Measurements from ENCODE around the gene GNE. TPM values are rescaled to one million over a fixed set of nuclear protein-coding genes. Genes with fewer than 3 reads are reported as not detected.

Gene GNE
- total RNA-seq, 1 donor from 2014 or later = 27.7 TPM

DNA sequence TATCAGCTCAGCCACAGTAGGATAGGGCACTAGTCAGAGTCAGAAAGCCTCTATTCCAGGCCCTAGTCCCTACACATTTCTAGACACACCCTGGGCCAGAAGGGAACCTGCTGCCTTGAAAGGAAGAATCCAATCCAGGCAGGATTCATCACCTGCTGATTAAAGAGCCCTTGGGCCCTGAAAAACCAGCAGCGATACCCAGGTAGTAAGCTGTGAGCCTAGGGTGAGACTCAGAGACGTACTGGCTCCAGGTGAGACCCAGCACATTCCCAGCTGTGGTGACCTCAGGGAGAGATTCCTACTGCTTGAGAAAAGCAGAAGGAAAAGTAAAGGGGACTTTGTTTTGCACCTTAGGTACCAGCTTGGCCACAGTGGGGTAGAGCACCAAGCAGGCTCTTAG is 84.4 kb downstream of the GNE start:
- Mint-ChIP-seq H3K9me3 (no peaks in the 10 kb centered on the region), H3K36me3 (ENCODE audit: low read depth) (no peaks in the 10 kb centered on the region), H3K27me3 (ENCODE audit: low read depth) (peaks cover 11% of the 10 kb centered on the region), H3K4me1 (ENCODE audit: low read depth) (peaks cover 3% of the 10 kb centered on the region), H3K27ac (no peak overlapping the region), H3K4me3 (ENCODE audit: low read depth) (no peak overlapping the region)
- intact Hi-C loops (cut with micrococcal nuclease) = no loop called here
- no peak for DNase-seq (ENCODE audit: low spot score)

DNA sequence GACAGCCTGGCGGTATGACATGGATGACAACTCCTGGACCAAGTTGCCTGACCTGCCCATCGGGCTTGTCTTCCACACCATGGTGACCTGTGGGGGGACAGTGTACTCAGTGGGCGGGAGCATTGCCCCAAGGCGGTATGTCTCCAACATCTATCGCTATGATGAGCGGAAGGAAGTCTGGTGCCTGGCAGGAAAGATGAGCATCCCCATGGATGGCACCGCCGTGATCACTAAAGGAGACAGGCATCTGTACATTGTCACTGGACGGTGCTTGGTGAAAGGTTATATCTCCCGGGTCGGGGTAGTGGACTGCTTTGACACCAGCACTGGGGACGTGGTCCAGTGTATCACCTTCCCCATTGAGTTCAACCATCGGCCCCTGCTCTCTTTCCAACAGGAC is 87.7 kb downstream of the GNE start:
- no peaks in the 10 kb centered on the region for H3K36me3 Mint-ChIP-seq (ENCODE audit: low read depth)
- no peak overlapping the region for H3K27ac Mint-ChIP-seq
- H3K9me3 Mint-ChIP-seq = no peaks in the 10 kb centered on the region
- no peak for DNase-seq (ENCODE audit: low spot score)
- H3K4me3 Mint-ChIP-seq (ENCODE audit: low read depth) = no peak overlapping the region
- intact Hi-C loops (cut with micrococcal nuclease) = no loop called here
- H3K27me3 Mint-ChIP-seq (ENCODE audit: low read depth) = peaks cover 8% of the 10 kb centered on the region
- H3K4me1 Mint-ChIP-seq (ENCODE audit: low read depth) = peaks cover 2% of the 10 kb centered on the region

DNA sequence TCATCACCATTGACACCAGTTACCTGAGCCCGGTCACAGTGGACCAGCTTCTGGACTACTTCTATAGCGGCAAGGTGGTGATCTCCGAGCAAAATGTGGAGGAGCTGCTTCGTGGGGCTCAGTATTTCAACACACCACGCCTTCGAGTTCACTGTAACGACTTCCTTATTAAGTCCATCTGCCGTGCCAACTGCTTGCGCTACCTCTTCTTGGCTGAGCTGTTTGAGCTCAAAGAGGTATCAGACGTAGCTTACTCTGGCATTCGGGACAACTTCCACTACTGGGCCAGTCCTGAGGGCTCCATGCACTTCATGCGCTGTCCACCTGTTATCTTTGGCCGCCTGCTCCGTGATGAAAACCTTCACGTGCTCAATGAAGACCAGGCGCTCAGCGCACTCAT is 88.5 kb downstream of the GNE start:
- intact Hi-C loops (cut with micrococcal nuclease) = loop anchor here (5.0 kb wide), 1 partner anchor 37 kb away; no protein-coding TSS in a partner anchor

DNA sequence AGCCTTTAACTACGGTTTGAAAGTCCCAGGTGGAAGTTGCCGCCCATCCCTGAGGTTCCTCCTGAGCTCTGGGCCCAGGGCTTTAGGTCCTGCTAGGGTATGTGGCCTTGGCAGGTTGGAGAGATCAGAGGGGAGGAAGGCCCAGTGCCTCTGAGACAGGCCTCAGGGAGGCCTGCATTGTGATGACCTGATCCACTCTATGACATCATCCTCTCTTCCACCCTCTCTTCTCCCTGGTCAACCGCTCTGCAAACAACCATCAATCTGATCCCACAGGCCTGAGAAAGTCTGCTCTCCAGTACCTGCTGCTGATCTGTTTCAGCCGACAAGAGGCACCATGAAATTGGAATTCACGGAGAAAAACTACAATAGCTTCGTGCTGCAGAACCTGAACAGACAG is 89.1 kb downstream of the GNE start, which contains the start of gene CCIN:
TSS of gene CCIN (plus strand) at position 223 of the 400 bp plus-strand sequence. CDS start at position 338, 115 bp downstream.
- Mint-ChIP-seq H3K27me3 (ENCODE audit: low read depth) (peaks cover 7% of the 10 kb centered on the region), H3K9me3 (no peaks in the 10 kb centered on the region), H3K4me1 (ENCODE audit: low read depth) (peaks cover 5% of the 10 kb centered on the region), H3K4me3 (ENCODE audit: low read depth) (no peak within 1 kb of the TSS), H3K36me3 (ENCODE audit: low read depth) (no peaks in the 10 kb centered on the region), H3K27ac (no peak within 1 kb of the TSS)
- no peak for DNase-seq (ENCODE audit: low spot score)
- intact Hi-C loops (cut with micrococcal nuclease) = loop anchor here (5.0 kb wide), 1 partner anchor 37 kb away; no protein-coding TSS in a partner anchor

More for the DNA sequence above, 88.5 kb downstream of the GNE start:
- peaks cover 4% of the 10 kb centered on the region for H3K4me1 Mint-ChIP-seq (ENCODE audit: low read depth)
- H3K9me3 Mint-ChIP-seq = no peaks in the 10 kb centered on the region
- peaks cover 7% of the 10 kb centered on the region for H3K27me3 Mint-ChIP-seq (ENCODE audit: low read depth)
- H3K4me3 Mint-ChIP-seq (ENCODE audit: low read depth) = no peak overlapping the region
- H3K27ac Mint-ChIP-seq = no peak overlapping the region
- H3K36me3 Mint-ChIP-seq (ENCODE audit: low read depth) = no peaks in the 10 kb centered on the region
- no peak for DNase-seq (ENCODE audit: low spot score)

DNA sequence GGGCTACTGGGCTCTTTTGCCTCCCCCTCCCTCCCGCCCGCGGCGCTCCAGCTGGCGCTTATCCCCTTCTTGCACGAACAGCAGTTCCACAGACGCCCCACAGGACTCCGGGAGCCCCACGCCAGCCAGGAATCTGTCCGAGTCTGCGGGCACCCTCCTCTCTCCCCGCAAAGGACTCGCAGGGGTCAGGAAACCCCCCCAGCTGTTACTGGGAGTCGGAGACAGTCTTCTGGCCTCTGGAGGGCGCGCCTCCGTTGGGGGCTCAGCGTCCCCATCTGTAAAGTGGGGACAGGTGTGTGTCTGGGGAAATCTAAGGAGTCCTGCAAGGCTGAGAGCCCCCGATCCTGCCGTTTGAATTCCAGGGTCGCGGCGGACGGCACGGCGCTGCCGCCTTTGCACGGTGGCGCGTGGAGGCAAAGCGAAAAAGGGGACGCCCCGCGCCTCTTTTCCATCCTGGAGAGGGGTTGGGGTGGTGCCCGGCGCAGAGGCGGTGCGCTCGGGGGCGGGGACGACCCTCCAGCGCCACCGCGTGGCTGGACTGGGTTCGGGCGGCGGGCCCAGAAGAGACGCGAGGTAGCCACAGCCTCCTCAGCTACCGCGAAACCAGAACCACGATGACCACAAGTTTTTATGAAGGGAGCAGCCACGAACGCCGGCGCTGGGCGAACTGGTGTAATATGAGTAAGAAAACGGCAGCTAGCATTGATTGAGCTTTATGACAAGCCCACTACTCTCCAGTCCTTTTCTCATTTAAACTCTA is 91.9 kb downstream of the GNE start:
- peaks cover 5% of the 10 kb centered on the region for H3K4me1 Mint-ChIP-seq (ENCODE audit: low read depth)
- no peaks in the 10 kb centered on the region for H3K9me3 Mint-ChIP-seq
- peak overlapping the region; percentile 72 for H3K4me3 Mint-ChIP-seq (ENCODE audit: low read depth)
- intact Hi-C loops (cut with micrococcal nuclease) = loop anchor here (1.0 to 5.0 kb wide), 2 partner anchors 34 to 63 kb away; no protein-coding TSS in a partner anchor
- H3K27ac Mint-ChIP-seq = no peak overlapping the region
- peaks cover 7% of the 10 kb centered on the region for H3K27me3 Mint-ChIP-seq (ENCODE audit: low read depth)
- H3K36me3 Mint-ChIP-seq (ENCODE audit: low read depth) = peaks cover 3% of the 10 kb centered on the region
- peak; percentile 81 for DNase-seq (ENCODE audit: low spot score)

DNA sequence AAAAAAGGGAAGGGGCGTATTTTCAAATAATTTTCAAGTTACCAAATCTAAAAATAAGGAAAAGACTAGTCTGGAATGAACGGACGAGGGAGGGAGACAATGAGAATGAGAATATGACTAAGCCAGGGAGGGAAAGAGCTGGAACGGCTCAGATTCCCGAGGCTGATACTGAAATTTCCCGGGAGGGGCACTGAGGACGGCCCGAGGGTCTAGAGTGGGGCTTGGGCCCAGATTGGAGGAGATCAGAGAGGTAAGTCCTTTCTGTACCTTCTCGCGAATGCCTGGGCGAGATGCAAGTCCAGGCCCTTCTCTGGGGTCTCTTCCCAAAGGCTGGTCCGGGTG is 92.5 kb downstream of the GNE start:
- H3K27ac Mint-ChIP-seq = no peak overlapping the region
- DNase-seq (ENCODE audit: low spot score) = no peak
- peaks cover 3% of the 10 kb centered on the region for H3K36me3 Mint-ChIP-seq (ENCODE audit: low read depth)
- intact Hi-C loops (cut with micrococcal nuclease) = loop anchor here (1.0 to 5.0 kb wide), 2 partner anchors 33 to 62 kb away; no protein-coding TSS in a partner anchor
- H3K4me1 Mint-ChIP-seq (ENCODE audit: low read depth) = peaks cover 5% of the 10 kb centered on the region
- H3K4me3 Mint-ChIP-seq (ENCODE audit: low read depth) = peak overlapping the region; percentile 18
- no peaks in the 10 kb centered on the region for H3K9me3 Mint-ChIP-seq
- peaks cover 5% of the 10 kb centered on the region for H3K27me3 Mint-ChIP-seq (ENCODE audit: low read depth)

DNA sequence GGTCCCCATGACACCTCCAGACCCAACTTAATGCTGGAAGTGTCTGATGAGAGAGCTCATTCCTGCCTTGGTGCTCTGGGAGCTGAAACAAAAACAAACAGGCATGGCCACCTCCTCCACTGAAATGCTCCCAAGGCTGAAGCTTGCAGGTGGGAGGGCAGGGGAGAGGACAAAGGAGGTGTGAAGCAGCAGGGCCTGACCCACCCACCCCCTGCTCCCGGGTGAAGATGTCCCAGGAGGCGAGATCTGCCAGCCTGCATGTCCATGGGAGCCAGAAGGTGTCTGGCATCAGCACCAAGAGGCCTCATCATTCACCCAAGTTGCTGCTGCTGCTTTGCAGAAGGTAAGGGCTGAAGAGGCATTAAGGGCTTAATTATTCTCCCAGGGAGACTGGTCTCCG is 93.3 kb downstream of the GNE start:
- H3K27me3 Mint-ChIP-seq (ENCODE audit: low read depth) = peaks cover 2% of the 10 kb centered on the region
- intact Hi-C loops (cut with micrococcal nuclease) = loop anchor here (5.0 kb wide), 1 partner anchor 33 kb away; no protein-coding TSS in a partner anchor
- peaks cover 5% of the 10 kb centered on the region for H3K4me1 Mint-ChIP-seq (ENCODE audit: low read depth)

More for the DNA sequence above, 93.3 kb downstream of the GNE start:
- no peaks in the 10 kb centered on the region for H3K9me3 Mint-ChIP-seq
- peak overlapping the region; percentile 18 for H3K4me3 Mint-ChIP-seq (ENCODE audit: low read depth)
- no peak for DNase-seq (ENCODE audit: low spot score)
- no peak overlapping the region for H3K27ac Mint-ChIP-seq
- peaks cover 8% of the 10 kb centered on the region for H3K36me3 Mint-ChIP-seq (ENCODE audit: low read depth)

Other genes with a start within 250 kb of the GNE start
- gene RECK, start 221.5 kb downstream of the GNE start, total RNA-seq = 5.3 and 5.9 TPM in 2 replicates
- gene GLIPR2, start 121.7 kb downstream of the GNE start, total RNA-seq = 28.8 and 30.1 TPM in 2 replicates
- gene CCIN, start 89.1 kb downstream of the GNE start, total RNA-seq = not detected in 2 replicates
- 160 and 161 TPM in 2 replicates for gene CLTA, start 67.5 kb downstream of the GNE start, total RNA-seq
- 34.0 and 34.8 TPM in 2 replicates for gene RNF38, start 141.8 kb upstream of the GNE start, total RNA-seq